ENCODE data around the gene SESTD1.

DNA sequence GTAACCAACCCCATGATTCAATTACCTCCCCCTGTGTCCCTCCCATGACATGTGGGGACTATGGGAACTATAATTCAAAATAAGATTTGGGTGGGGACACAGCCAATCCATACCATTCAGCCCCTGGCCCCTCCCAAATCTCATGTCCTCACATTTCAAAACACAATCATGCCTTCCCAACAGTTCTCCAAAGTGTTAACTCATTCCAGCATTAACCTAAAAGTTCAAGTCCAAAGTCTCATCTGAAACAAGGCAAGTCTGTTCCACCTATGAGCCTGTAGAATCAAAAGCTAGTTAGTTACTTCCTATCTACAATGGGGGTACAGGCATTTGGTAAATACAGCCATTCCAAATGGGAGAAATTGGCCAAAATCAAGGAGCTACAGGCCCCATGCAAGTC, 182.7 kb downstream of the SESTD1 start:
- TF ChIP-seq, protein P1, sequence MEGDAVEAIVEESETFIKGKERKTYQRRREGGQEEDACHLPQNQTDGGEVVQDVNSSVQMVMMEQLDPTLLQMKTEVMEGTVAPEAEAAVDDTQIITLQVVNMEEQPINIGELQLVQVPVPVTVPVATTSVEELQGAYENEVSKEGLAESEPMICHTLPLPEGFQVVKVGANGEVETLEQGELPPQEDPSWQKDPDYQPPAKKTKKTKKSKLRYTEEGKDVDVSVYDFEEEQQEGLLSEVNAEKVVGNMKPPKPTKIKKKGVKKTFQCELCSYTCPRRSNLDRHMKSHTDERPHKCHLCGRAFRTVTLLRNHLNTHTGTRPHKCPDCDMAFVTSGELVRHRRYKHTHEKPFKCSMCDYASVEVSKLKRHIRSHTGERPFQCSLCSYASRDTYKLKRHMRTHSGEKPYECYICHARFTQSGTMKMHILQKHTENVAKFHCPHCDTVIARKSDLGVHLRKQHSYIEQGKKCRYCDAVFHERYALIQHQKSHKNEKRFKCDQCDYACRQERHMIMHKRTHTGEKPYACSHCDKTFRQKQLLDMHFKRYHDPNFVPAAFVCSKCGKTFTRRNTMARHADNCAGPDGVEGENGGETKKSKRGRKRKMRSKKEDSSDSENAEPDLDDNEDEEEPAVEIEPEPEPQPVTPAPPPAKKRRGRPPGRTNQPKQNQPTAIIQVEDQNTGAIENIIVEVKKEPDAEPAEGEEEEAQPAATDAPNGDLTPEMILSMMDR (conservative IDR thresholded peaks at IDR 0.05; ENCODE audit: low read length): no peak
- no peak for TF ChIP-seq EZH2phosphoT487 (IDR thresholded peaks at IDR 0.05; ENCODE audit: borderline replicate concordance)

Measured in Loucy (cell line).